Astrocyte (in vitro differentiated cells and primary cell): ENCODE results near the gene NCK2. TPM values are rescaled to one million over a fixed set of nuclear protein-coding genes. Genes with fewer than 3 reads are reported as not detected.

Source experiments
- DNase-seq: peaks from one replicate; pipeline ENCODE4 v3.0.0-alpha.2; 2010; ENCODE audit warnings: low read depth
- FAIRE-seq: peaks from 2 replicates; lab custom pipeline; 2011; peaks lifted over from hg19 to GRCh38; lab: Jason Lieb, UNC
- H2AFZ ChIP-seq: 2 replicates; pipeline ENCODE4 v1.6.0; 2012; ENCODE audit warnings: low read depth, low read length, inconsistent platforms
- H3K27ac ChIP-seq: 2 replicates; pipeline ENCODE4 v1.5.1; 2011; ENCODE audit warnings: low read depth, low read length, inconsistent platforms
- H3K27me3 ChIP-seq: 2 replicates; pipeline ENCODE4 v1.6.0; 2011; ENCODE audit warnings: low read length, inconsistent platforms; ENCODE audit not compliant: insufficient read depth
- H3K36me3 ChIP-seq: 2 replicates; pipeline ENCODE4 v1.5.1; 2011; ENCODE audit warnings: low read length, inconsistent platforms; ENCODE audit not compliant: insufficient read depth
- H3K4me1 ChIP-seq: 2 replicates; pipeline ENCODE4 v1.5.1; 2011; ENCODE audit warnings: low read length, inconsistent platforms; ENCODE audit not compliant: insufficient read depth
- H3K4me2 ChIP-seq: 2 replicates; pipeline ENCODE4 v1.6.0; 2012; ENCODE audit warnings: low read length, inconsistent platforms
- H3K4me3 ChIP-seq: 2 replicates; pipeline ENCODE4 v1.5.1; 2011; ENCODE audit warnings: low read depth, mild to moderate bottlenecking, low read length, inconsistent platforms; ENCODE audit not compliant: insufficient read depth
- H3K79me2 ChIP-seq: 2 replicates; pipeline ENCODE4 v1.6.0; 2012; ENCODE audit warnings: mild to moderate bottlenecking, low read length, inconsistent platforms; ENCODE audit not compliant: insufficient read depth
- H3K9ac ChIP-seq: 2 replicates; pipeline ENCODE4 v1.6.0; 2012; ENCODE audit warnings: mild to moderate bottlenecking, low read length, inconsistent platforms
- H3K9me3 ChIP-seq: 2 replicates; pipeline ENCODE4 v1.5.1; 2012; ENCODE audit warnings: low read depth, mild to moderate bottlenecking, low read length, inconsistent platforms; ENCODE audit not compliant: insufficient read depth
- H4K20me1 ChIP-seq: 2 replicates; pipeline ENCODE4 v1.6.0; 2012; ENCODE audit warnings: low read length, inconsistent platforms; ENCODE audit not compliant: insufficient read depth
- H3K27ac Mint-ChIP-seq: one replicate; pipeline ENCODE4 v1.8.0; 2021; ENCODE audit warnings: mild to moderate bottlenecking, mixed read lengths; ENCODE audit not compliant: unreplicated experiment
- H3K27me3 Mint-ChIP-seq: one replicate; pipeline ENCODE4 v1.8.0; 2021; ENCODE audit warnings: low read depth, mixed read lengths; ENCODE audit not compliant: unreplicated experiment
- H3K36me3 Mint-ChIP-seq: one replicate; pipeline ENCODE4 v1.8.0; 2021; ENCODE audit warnings: low read depth, mixed read lengths; ENCODE audit not compliant: unreplicated experiment
- H3K4me1 Mint-ChIP-seq: one replicate; pipeline ENCODE4 v1.8.0; 2021; ENCODE audit warnings: low read depth, mixed read lengths; ENCODE audit not compliant: unreplicated experiment
- H3K4me3 Mint-ChIP-seq: one replicate; pipeline ENCODE4 v1.8.0; 2021; ENCODE audit warnings: mild to moderate bottlenecking, moderate library complexity, mixed read lengths; ENCODE audit not compliant: unreplicated experiment
- H3K9me3 Mint-ChIP-seq: one replicate; pipeline ENCODE4 v1.8.0; 2021; ENCODE audit warnings: mild to moderate bottlenecking, mixed read lengths; ENCODE audit not compliant: unreplicated experiment
- EZH2 ChIP-seq: IDR thresholded peaks from 2 replicates; pipeline ENCODE4 v1.6.1; 2012; ENCODE audit warnings: mild to moderate bottlenecking, low read length, inconsistent platforms; ENCODE audit not compliant: insufficient read depth
- total RNA-seq: library from RNA; stranded (reverse); gene quantifications from 2 replicates; pipeline ENCODE4 v1.2.1, GENCODE V29; 2021
- TF ChIP-seq, protein P1 (sequence below): IDR thresholded peaks from 2 replicates; pipeline ENCODE4 v1.5.1; 2011; ENCODE audit warnings: low read depth, mild to moderate bottlenecking, inconsistent platforms, low read length, moderate library complexity; ENCODE audit not compliant: insufficient read depth

The NCK2 gene
- total RNA-seq, 1 donor from 2014 or later, result 61.6 TPM

DNA sequence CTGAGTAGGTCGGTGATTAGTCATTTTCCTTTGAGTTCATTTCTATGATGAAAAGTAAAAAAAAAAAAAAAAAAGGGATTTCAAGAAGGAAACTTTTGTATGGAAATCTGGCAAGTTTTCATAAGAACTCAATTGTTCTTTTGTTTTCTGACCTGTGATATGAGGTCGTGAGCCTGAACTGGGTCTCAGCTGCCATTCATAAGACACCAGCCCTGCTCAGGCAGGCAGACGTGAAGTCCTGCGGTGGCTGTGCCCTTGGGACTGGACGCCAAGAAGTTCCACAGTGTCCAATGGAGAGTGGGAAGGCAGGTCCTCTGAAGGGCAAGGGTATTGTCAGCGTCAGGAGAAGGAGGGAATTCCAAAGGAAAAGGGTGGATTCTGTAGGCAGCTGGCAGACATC is 183.9 kb downstream of the NCK2 start:
- H3K4me1 Mint-ChIP-seq, result no peaks in the 10 kb centered on the region
- no peak overlapping the region for H3K4me3 Mint-ChIP-seq

DNA sequence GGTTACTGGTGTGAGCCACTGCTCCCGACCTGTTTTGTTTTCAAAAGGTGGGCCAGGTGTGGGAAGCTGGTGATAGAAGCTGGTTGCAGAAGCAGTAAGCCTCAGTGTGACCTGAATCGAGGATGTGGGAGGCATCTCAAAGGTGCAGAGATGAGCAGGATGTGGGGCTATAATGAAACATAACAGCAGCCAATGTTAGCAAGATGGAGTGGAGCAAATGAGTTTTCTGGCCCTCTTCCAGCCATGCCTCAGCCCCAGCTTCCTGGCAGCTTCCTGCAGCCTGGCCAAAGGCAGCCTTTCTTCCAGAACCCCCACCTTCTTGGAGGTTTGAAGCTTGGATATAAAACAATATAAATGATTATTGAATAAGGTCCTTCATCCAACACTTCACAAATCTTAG is 184.8 kb downstream of the NCK2 start:
- Histone ChIP-seq H3K4me1 (no peaks in the 10 kb centered on the region), H3K79me2 (no peaks in the 10 kb centered on the region), H3K27ac (no peak overlapping the region), H3K4me2 (no peak overlapping the region), H3K36me3 (no peaks in the 10 kb centered on the region), H2AFZ (no peak overlapping the region), H3K9ac (no peak overlapping the region), H4K20me1 (no peaks in the 10 kb centered on the region), H3K9me3 (no peaks in the 10 kb centered on the region), H3K4me3 (no peak overlapping the region), H3K27me3 (no peaks in the 10 kb centered on the region)
- Mint-ChIP-seq H3K4me1 (no peaks in the 10 kb centered on the region), H3K4me3 (no peak overlapping the region), H3K27me3 (peaks cover 9% of the 10 kb centered on the region), H3K27ac (no peak overlapping the region), H3K9me3 (peaks cover 6% of the 10 kb centered on the region), H3K36me3 (no peaks in the 10 kb centered on the region)
- no peak for FAIRE-seq
- DNase-seq, result no peak
- TF ChIP-seq, protein P1, sequence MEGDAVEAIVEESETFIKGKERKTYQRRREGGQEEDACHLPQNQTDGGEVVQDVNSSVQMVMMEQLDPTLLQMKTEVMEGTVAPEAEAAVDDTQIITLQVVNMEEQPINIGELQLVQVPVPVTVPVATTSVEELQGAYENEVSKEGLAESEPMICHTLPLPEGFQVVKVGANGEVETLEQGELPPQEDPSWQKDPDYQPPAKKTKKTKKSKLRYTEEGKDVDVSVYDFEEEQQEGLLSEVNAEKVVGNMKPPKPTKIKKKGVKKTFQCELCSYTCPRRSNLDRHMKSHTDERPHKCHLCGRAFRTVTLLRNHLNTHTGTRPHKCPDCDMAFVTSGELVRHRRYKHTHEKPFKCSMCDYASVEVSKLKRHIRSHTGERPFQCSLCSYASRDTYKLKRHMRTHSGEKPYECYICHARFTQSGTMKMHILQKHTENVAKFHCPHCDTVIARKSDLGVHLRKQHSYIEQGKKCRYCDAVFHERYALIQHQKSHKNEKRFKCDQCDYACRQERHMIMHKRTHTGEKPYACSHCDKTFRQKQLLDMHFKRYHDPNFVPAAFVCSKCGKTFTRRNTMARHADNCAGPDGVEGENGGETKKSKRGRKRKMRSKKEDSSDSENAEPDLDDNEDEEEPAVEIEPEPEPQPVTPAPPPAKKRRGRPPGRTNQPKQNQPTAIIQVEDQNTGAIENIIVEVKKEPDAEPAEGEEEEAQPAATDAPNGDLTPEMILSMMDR, result no peak
- no peak for TF ChIP-seq EZH2

More for the DNA sequence above, 183.9 kb downstream of the NCK2 start:
- Histone ChIP-seq H3K4me3 (no peak overlapping the region), H3K27ac (no peak overlapping the region), H3K27me3 (no peaks in the 10 kb centered on the region), H3K4me2 (no peak overlapping the region), H3K9ac (no peak overlapping the region), H3K36me3 (no peaks in the 10 kb centered on the region), H2AFZ (no peak overlapping the region), H4K20me1 (no peaks in the 10 kb centered on the region), H3K9me3 (no peaks in the 10 kb centered on the region), H3K79me2 (no peaks in the 10 kb centered on the region), H3K4me1 (no peaks in the 10 kb centered on the region)
- H3K27ac Mint-ChIP-seq, result no peak overlapping the region
- no peaks in the 10 kb centered on the region for H3K36me3 Mint-ChIP-seq
- peaks cover 11% of the 10 kb centered on the region for H3K27me3 Mint-ChIP-seq
- no peak for DNase-seq
- no peak for FAIRE-seq
- peaks cover 6% of the 10 kb centered on the region for H3K9me3 Mint-ChIP-seq
- TF ChIP-seq, protein P1, result no peak
- no peak for TF ChIP-seq EZH2

DNA sequence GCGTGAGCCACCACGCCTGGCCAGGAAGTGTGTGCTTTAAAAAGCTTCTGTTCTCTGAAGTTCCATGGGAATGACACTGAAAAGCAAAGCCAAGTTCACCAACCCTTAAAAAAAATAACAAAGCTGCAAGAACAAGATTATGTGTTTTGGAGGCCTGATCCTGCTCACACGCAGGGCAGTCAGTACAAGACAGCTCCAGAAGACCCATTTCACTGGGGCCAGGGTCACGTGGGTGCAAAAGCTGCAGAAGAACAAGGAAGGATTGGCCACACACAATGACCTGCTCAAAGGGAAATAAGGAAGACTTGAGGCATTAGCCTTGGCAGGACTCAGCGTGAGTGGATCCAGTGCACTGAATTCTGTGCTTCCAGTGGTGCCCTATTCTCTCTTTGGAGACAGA is 187.9 kb downstream of the NCK2 start:
- H3K36me3 ChIP-seq, result no peaks in the 10 kb centered on the region
- Mint-ChIP-seq H3K27ac (no peak overlapping the region), H3K4me3 (no peak overlapping the region), H3K36me3 (no peaks in the 10 kb centered on the region), H3K27me3 (peaks cover 3% of the 10 kb centered on the region), H3K9me3 (peaks cover 3% of the 10 kb centered on the region), H3K4me1 (no peaks in the 10 kb centered on the region)
- no peaks in the 10 kb centered on the region for H3K4me1 ChIP-seq
- no peak overlapping the region for H3K27ac ChIP-seq
- no peak overlapping the region for H2AFZ ChIP-seq
- no peak for FAIRE-seq
- H3K9ac ChIP-seq, result no peak overlapping the region
- no peaks in the 10 kb centered on the region for H3K79me2 ChIP-seq
- no peaks in the 10 kb centered on the region for H3K9me3 ChIP-seq
- H3K4me2 ChIP-seq, result no peak overlapping the region
- H3K4me3 ChIP-seq, result no peak overlapping the region
- TF ChIP-seq, protein P1, result no peak
- no peak for TF ChIP-seq EZH2
- no peaks in the 10 kb centered on the region for H3K27me3 ChIP-seq
- DNase-seq, result no peak
- no peaks in the 10 kb centered on the region for H4K20me1 ChIP-seq
